Activated CD4-positive, alpha-beta T cell treated with anti-CD3 and anti-CD28 coated beads, Interleukin-10, Interleukin-2, amounts not matched to agents 100 ng/mL and 50 ng/mL, durations not matched to agents 16 hours and 8 hours (primary cell): ENCODE data around the gene TMEM97.
A peak's percentile ranks its signal among the peaks of the same experiment; 100 is the strongest.
"Not testable (repeated sequence)": the region's sequence is repeated elsewhere in the genome, so short reads cannot be mapped to it uniquely, and the experiment has no call there.

Experiments
- DNase-seq: peaks from one replicate; pipeline ENCODE4 v3.0.0-alpha.2; 2020

The TMEM97 gene

GRCh38 chr17:28338769-28339212 is 19.8 kb downstream of the TMEM97 start:
- DNase-seq = not testable (repeated sequence)

- no peak for DNase-seq
Observed at GRCh38 chr17:28339431-28339830, 20.4 kb downstream of the TMEM97 start.

- DNase-seq = no peak
Observed at GRCh38 chr17:28340374-28340773, 21.4 kb downstream of the TMEM97 start.

GRCh38 chr17:28341516-28341915 is 22.5 kb downstream of the TMEM97 start:
- no peak for DNase-seq

- DNase-seq = no peak
Observed at GRCh38 chr17:28342313-28342712, 23.3 kb downstream of the TMEM97 start.

GRCh38 chr17:28343491-28343932 is 24.5 kb downstream of the TMEM97 start:
- no peak for DNase-seq

GRCh38 chr17:28344011-28344410 is 25.0 kb downstream of the TMEM97 start:
- DNase-seq = no peak

DNA sequence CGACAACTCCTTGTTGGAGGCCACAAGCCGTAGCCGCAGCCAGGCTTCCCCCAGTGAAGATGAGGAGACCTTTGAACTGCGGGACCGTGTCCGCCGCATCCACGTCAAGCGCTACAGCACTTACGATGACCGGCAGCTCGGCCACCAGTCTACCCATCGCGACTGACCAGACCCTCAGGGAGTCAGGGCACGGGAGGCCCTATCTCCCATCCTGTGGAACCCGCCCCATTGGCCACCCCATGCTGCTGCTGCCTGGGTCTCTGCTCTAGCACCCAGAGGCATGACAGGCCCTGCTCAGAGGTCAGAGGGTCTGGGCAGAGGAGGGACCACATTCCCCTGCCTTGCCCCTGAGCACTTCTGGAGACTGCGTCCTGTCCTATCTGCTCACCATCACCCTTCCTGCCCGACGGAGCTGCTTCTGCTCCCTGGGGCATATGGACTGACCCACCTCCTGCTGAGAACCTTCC is 25.5 kb downstream of the TMEM97 start:
- DNase-seq = no peak

- DNase-seq = no peak
Observed at GRCh38 chr17:28345419-28346198, 26.6 kb downstream of the TMEM97 start.

- DNase-seq = no peak
Observed at GRCh38 chr17:28346199-28346580, 27.2 kb downstream of the TMEM97 start.

GRCh38 chr17:28346746-28347246 is 27.8 kb downstream of the TMEM97 start:
- DNase-seq = no peak

- no peak for DNase-seq
Observed at GRCh38 chr17:28347261-28347891, 28.4 kb downstream of the TMEM97 start.

DNA sequence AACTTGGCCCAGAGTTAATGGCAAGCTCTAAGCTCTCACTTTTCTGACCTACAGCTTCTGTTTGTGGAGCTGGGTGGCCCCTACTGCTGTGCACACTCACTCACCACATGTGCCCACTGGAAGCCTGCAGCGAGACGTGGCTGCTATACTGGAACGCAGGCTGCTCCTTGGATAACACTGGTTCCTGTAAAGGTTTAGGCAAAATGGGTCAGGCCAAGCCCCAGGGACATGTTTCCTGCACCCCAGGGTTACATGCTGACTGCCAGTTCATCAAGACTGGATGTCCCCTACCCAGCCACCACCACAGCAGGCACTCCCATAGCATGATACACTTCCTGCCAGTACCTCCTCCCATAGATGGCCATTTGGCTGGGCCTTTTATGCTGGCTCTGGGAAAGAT is 30.0 kb downstream of the TMEM97 start:
- DNase-seq = no peak

GRCh38 chr17:28350271-28350670 is 31.3 kb downstream of the TMEM97 start:
- no peak for DNase-seq

- DNase-seq = peak; percentile 98
Observed at GRCh38 chr17:28357061-28357900, 38.3 kb downstream of the TMEM97 start, which contains the start of gene POLDIP2. TSS of gene POLDIP2 (minus strand) at chr17:28357527. CDS start at chr17:28357448, 79 bp downstream.

DNA sequence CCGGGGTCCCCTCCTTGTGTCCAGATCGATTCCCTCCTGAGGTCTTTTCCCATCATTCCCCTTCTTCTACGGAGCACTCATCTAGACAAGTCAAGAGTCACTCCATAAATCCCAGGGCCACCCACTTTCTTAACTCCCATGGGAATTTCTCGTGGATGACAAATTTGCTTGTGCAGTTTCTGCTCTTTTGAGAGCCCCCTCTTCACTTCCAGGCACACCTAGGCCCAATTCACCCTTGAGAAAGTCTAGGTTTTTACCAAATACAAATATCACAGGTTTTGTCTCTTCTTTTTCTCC is 38.8 kb downstream of the TMEM97 start:
- no peak for DNase-seq

DNA sequence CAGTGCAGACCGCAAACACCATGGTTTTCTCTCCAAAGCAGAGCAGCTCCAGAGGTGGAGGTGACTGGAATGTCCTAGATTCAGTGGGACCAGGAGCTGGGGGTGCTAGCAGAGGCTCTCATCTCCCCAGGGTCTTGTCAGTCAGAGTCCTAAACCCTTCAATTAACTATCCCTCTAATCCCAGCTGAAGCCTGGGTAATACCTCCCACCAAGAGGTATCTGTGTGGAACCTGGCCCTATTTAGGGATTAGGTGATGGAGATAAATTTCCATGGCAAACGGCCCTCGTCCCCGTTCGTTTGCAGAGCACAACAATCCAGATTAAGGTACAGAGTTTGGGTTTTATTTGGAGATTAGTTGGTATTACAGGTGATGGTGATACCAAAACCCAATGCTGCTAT is 44.2 kb downstream of the TMEM97 start:
- no peak for DNase-seq

- no peak for DNase-seq
Observed at GRCh38 chr17:28363776-28364650, 45.0 kb downstream of the TMEM97 start.

DNA sequence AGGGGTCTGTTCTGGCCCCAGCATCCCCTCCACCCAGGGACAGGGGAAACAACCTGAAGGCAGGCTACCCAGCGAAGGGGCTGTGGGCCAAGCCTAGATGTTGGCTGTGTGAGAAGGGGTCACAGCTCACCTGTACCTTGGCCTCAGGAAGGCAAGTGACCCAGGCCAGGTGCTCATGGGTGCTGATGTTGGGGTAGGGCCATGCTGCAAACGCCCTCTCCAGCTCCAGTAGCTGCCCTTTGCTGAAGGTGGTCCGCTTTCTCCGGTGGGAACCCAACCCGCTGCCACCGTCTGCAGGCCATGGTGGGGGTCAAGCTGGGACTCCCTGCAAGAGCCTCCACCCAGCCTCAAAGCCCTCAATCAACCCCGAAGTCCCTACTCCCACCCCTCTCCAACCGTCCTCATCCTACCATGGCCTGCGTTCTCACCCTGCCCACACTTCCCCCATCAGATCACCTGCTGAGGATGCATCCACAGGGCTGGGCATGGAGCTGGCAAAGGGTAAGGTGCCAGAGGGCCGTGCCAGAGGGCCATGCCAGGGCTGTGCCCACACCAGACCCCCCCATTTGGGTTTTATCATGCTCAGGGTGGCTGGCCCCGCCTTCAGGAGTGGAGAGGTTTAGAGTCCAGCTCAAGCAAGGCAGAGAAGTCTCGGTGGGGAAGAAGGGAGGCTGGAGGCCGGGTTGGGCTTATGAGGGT is 45.8 kb downstream of the TMEM97 start, which contains the start of gene SEBOX:
Gene SEBOX, minus strand, starts transcription at position 535 of the 699 bp plus-strand sequence. Its CDS starts 48 bp downstream, at position 487.
- DNase-seq = no peak

DNA sequence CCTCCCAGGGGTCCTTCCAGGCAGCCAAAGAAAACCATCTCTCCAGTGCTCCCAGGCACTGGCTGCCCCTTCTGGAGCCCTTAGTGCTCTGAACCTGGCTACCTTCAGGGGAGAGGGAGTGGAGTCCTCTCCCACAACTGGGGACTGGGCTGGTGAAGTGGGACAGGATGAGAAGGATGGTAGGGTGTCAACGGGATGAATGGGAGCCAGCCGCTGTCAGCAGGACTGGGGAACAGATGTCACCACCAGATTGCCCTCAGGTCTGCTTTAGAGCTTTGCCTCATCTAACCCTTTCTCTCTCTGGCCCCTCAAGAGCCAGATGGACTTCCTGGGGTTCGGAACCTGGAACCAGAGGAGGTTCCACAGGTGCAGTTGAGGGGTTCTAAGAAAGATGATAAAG is 46.5 kb downstream of the TMEM97 start:
- no peak for DNase-seq

GRCh38 chr17:28366605-28367004 is 47.6 kb downstream of the TMEM97 start:
- DNase-seq = no peak
